Uterus (tissue), 2 donors: ENCODE measurements around the gene GRIN1.

ENCODE experiments used
- CTCF ChIP-seq, 4 experiments: fragments of 200-600 bp in 2 of 4; fragments of 450-650 bp in 2 of 4; sonication (generic) in 2 of 4; IDR thresholded peaks; one replicate each; pipeline ENCODE4 v1.5.1; 2016 to 2019; ENCODE audit warnings: antibody characterized with exemption in 4 of 4, mild to moderate bottlenecking in 2 of 4, moderate library complexity in 1 of 4
- POLR2A ChIP-seq, 2 donors: fragments of 450-650 bp; IDR thresholded peaks; one replicate each; pipeline ENCODE4 v1.6.1; 2016; ENCODE audit warnings: antibody characterized with exemption in 2 of 2, mild to moderate bottlenecking in 1 of 2, moderate library complexity in 1 of 2

DNA sequence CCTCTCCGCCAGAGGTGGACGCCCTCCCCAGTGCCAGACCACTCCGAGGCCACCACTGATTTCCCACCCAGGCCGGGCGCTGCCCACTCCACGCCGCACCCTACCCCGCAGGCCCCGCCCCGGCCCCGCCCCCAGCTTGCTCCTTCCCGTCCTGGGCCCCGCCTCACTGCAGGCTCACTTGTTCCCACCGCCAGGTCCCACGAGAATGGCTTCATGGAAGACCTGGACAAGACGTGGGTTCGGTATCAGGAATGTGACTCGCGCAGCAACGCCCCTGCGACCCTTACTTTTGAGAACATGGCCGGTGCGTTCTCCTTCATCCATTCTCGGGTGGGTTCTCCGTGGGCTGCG lies 24.4 kb downstream of the GRIN1 start:
- TF ChIP-seq CTCF (IDR thresholded peaks at IDR 0.05) (no peak), POLR2A (IDR thresholded peaks at IDR 0.05) (no peak)
